ENCODE data around the gene EFHB. TPM values are rescaled to one million over a fixed set of nuclear protein-coding genes. Genes with fewer than 3 reads are reported as not detected.

The EFHB gene
- total and polyA plus RNA-seq, 2 of the 13 experiments (the other 11 are each of a cell fraction or from before 2014, with no cell fraction given) = 0.15 to 0.42 TPM

- TF ChIP-seq, protein P1, sequence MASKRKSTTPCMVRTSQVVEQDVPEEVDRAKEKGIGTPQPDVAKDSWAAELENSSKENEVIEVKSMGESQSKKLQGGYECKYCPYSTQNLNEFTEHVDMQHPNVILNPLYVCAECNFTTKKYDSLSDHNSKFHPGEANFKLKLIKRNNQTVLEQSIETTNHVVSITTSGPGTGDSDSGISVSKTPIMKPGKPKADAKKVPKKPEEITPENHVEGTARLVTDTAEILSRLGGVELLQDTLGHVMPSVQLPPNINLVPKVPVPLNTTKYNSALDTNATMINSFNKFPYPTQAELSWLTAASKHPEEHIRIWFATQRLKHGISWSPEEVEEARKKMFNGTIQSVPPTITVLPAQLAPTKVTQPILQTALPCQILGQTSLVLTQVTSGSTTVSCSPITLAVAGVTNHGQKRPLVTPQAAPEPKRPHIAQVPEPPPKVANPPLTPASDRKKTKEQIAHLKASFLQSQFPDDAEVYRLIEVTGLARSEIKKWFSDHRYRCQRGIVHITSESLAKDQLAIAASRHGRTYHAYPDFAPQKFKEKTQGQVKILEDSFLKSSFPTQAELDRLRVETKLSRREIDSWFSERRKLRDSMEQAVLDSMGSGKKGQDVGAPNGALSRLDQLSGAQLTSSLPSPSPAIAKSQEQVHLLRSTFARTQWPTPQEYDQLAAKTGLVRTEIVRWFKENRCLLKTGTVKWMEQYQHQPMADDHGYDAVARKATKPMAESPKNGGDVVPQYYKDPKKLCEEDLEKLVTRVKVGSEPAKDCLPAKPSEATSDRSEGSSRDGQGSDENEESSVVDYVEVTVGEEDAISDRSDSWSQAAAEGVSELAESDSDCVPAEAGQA (IDR thresholded peaks at IDR 0.05; ENCODE audit: low read depth) = peak; percentile 95
- TF ChIP-seq, protein P1 (CRISPR knock-in tag; IDR thresholded peaks at IDR 0.05; ENCODE audit: borderline replicate concordance) = no peak
- no peak for TF ChIP-seq JUND (CRISPR knock-in tag; IDR thresholded peaks at IDR 0.05)
- TF ChIP-seq KLF13 (CRISPR knock-in tag; IDR thresholded peaks at IDR 0.05) = no peak
- TF ChIP-seq ZNF781 (CRISPR knock-in tag; IDR thresholded peaks at IDR 0.05; ENCODE audit: borderline replicate concordance, not compliant biosample characterization) = no peak
- TF ChIP-seq DRAP1 (CRISPR knock-in tag; IDR thresholded peaks at IDR 0.05) = peak; percentile 85
- TF ChIP-seq, protein P2, sequence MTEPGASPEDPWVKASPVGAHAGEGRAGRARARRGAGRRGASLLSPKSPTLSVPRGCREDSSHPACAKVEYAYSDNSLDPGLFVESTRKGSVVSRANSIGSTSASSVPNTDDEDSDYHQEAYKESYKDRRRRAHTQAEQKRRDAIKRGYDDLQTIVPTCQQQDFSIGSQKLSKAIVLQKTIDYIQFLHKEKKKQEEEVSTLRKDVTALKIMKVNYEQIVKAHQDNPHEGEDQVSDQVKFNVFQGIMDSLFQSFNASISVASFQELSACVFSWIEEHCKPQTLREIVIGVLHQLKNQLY (CRISPR knock-in tag; IDR thresholded peaks at IDR 0.05) = peak; percentile 80; the same call in 1 of the 2 replicates
- peak; percentile 53; the same call in 1 of the 2 replicates for TF ChIP-seq THAP9 (CRISPR knock-in tag; IDR thresholded peaks at IDR 0.05; ENCODE audit: borderline replicate concordance)
- TF ChIP-seq ZNF589 (CRISPR knock-in tag; conservative IDR thresholded peaks at IDR 0.05) = peak; percentile 84
- TF ChIP-seq, protein P3, sequence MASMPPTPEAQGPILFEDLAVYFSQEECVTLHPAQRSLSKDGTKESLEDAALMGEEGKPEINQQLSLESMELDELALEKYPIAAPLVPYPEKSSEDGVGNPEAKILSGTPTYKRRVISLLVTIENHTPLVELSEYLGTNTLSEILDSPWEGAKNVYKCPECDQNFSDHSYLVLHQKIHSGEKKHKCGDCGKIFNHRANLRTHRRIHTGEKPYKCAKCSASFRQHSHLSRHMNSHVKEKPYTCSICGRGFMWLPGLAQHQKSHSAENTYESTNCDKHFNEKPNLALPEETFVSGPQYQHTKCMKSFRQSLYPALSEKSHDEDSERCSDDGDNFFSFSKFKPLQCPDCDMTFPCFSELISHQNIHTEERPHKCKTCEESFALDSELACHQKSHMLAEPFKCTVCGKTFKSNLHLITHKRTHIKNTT (CRISPR knock-in tag; IDR thresholded peaks at IDR 0.05) = no peak
- TF ChIP-seq GMEB2 (CRISPR knock-in tag; IDR thresholded peaks at IDR 0.05; ENCODE audit: low read depth) = peak; percentile 92
- TF ChIP-seq SETDB1 (CRISPR knock-in tag; IDR thresholded peaks at IDR 0.05; ENCODE audit: borderline replicate concordance) = no peak
- no peak for TF ChIP-seq SATB2 (CRISPR knock-in tag; IDR thresholded peaks at IDR 0.05)
- TF ChIP-seq ZBTB42 (CRISPR knock-in tag; IDR thresholded peaks at IDR 0.05) = no peak; the same call in 1 of the 2 replicates
- TF ChIP-seq ZNF3 (CRISPR knock-in tag; IDR thresholded peaks at IDR 0.05) = no peak
- 0 out of 2 replicates have a peak, but pooled peaks have one; percentile 68 for TF ChIP-seq ZNF780A (CRISPR knock-in tag; IDR thresholded peaks at IDR 0.05)
These were observed 13.0 kb upstream of the EFHB start, which contains the start of gene RAB5A (continued) for GRCh38 chr3:19946832-19947548.

Data from HepG2 (cell line).